ENCODE data around the gene AIRE. TPM values are rescaled to one million over a fixed set of nuclear protein-coding genes. Genes with fewer than 3 reads are reported as not detected.

AIRE gene
- total and polyA plus RNA-seq, 4 donors = 0.10 to 1.1 (median 0.56) TPM

GRCh38 chr21:44344541-44345183, 59.0 kb downstream of the AIRE start:
- H3K27ac ChIP-seq (ENCODE audit: low read depth, low read length) = no peak overlapping the region
- H3K9me3 ChIP-seq (ENCODE audit: control insufficient read depth, insufficient read depth, low read length) = no peaks in the 10 kb centered on the region
- whole genome bisulfite sequencing (ENCODE audit: insufficient coverage) = 86% methylated on average over 16 of the region's 17 CpGs
- no peak overlapping the region for H3K4me3 ChIP-seq (ENCODE audit: low read depth, low read length)
- no peak for DNase-seq (ENCODE audit: low read depth in 4 of 6, low spot score in 6 of 6)
- H3K4me1 ChIP-seq (ENCODE audit: control insufficient read depth, insufficient read depth, low read length) = peaks cover 6% of the 10 kb centered on the region
- H3K27me3 ChIP-seq (ENCODE audit: control insufficient read depth, insufficient read depth, low read length) = peaks cover 7% of the 10 kb centered on the region
- no peaks in the 10 kb centered on the region for H3K36me3 ChIP-seq (ENCODE audit: control insufficient read depth, insufficient read depth, low read length)

DNA sequence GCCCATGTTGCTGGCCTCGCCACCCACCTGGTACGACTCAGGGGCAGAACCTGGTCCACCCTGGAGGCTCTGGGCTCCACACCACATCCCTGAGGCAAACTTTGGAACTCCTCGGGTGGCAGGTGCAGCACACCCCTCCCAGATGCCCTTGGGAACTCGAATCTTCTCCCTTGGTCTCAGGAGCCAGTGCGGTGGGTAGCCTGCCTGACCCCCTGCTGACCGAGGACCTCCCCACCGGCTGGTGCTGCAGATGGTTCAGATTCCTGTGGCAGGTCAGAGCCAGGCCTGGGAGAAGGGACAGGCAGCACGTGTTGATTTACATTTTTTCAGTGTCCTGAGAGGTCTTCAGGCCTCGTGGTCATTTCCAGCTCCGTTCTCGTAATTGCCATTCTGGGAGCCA, 59.8 kb downstream of the AIRE start:
- Histone ChIP-seq H3K27ac (ENCODE audit: low read depth, low read length) (no peak overlapping the region), H3K9me3 (ENCODE audit: control insufficient read depth, insufficient read depth, low read length) (no peaks in the 10 kb centered on the region), H3K4me3 (ENCODE audit: low read depth, low read length) (no peak overlapping the region), H3K27me3 (ENCODE audit: control insufficient read depth, insufficient read depth, low read length) (peaks cover 9% of the 10 kb centered on the region), H3K4me1 (ENCODE audit: control insufficient read depth, insufficient read depth, low read length) (peaks cover 4% of the 10 kb centered on the region), H3K36me3 (ENCODE audit: control insufficient read depth, insufficient read depth, low read length) (no peaks in the 10 kb centered on the region)
- DNase-seq (ENCODE audit: low read depth in 4 of 6, low spot score in 6 of 6) = no peak
- 61% methylated on average over 11 of the region's 11 CpGs for WGBS (ENCODE audit: insufficient coverage)

DNA sequence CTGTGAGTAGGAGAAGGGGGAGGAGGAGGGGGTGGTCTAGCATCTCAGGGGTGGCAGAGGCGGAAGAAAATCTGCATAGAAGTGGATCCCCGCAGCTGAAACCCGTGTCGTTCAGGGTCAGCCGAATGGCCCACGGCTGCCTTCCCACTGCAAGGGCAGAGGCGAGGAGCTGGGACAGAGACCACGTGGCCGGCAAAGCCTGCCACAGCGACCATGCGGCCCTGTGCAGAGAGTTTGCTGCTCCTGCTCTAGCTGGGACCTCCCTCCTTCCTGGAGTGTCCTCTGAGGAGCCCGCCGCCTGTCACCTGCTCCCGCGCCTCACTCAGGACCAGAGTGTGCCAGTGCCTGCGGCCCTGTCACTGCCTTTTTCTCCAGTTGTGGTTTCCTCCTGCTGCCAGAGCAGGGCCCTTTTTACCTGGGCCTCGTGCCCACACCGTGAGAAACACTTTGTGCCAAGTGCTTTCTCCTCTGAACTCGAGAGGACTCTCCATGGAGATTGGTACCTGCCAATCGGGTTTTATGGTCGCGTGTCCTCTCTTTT, 62.3 kb downstream of the AIRE start:
- H3K36me3 ChIP-seq (ENCODE audit: control insufficient read depth, insufficient read depth, low read length) = peaks cover 5% of the 10 kb centered on the region
- H3K4me3 ChIP-seq (ENCODE audit: low read depth, low read length) = no peak overlapping the region
- H3K9me3 ChIP-seq (ENCODE audit: control insufficient read depth, insufficient read depth, low read length) = no peaks in the 10 kb centered on the region
- H3K27me3 ChIP-seq (ENCODE audit: control insufficient read depth, insufficient read depth, low read length) = peaks cover 27% of the 10 kb centered on the region
- WGBS (ENCODE audit: insufficient coverage) = 59% methylated on average over 22 of the region's 22 CpGs
- H3K4me1 ChIP-seq (ENCODE audit: control insufficient read depth, insufficient read depth, low read length) = peaks cover 17% of the 10 kb centered on the region
- DNase-seq (ENCODE audit: low read depth in 4 of 6, low spot score in 6 of 6) = no peak
- no peak overlapping the region for H3K27ac ChIP-seq (ENCODE audit: low read depth, low read length)

Small RNA genes lying within 50 kb of the gene (small RNA-seq; reads per million reads assigned to genes)
- not detected for gene AP001059.3 (ENCODE audit: low replicate concordance)

Other genes with a start within 250 kb of the AIRE start
- gene PWP2, start 178.5 kb upstream of the AIRE start, total RNA-seq = 10 to 100 TPM in 1 of 2 donors, 1 to 10 TPM in 1; 4.2 to 15.2 TPM
- gene PWP2, start 178.5 kb upstream of the AIRE start, polyA plus RNA-seq (ENCODE audit: insufficient read length in 2 of 2) = 1 to 10 TPM; 5.0 to 5.7 TPM
- 10 to 100 TPM; 14.1 to 30.7 TPM for gene GATD3, start 152.2 kb upstream of the AIRE start, total RNA-seq
- gene GATD3, start 152.2 kb upstream of the AIRE start, polyA plus RNA-seq (ENCODE audit: insufficient read length in 2 of 2) = 10 to 100 TPM; 31.2 to 46.4 TPM
- 1 to 10 TPM in 1 of 2 donors, under 1 TPM in 1; 0.59 to 1.5 TPM for gene ICOSLG, start 44.9 kb upstream of the AIRE start, total RNA-seq
- 1 to 10 TPM; 3.2 to 3.8 TPM for gene ICOSLG, start 44.9 kb upstream of the AIRE start, polyA plus RNA-seq (ENCODE audit: insufficient read length in 2 of 2)
- gene DNMT3L, start 24.0 kb upstream of the AIRE start, total RNA-seq = not detected
- not detected for gene DNMT3L, start 24.0 kb upstream of the AIRE start, polyA plus RNA-seq (ENCODE audit: insufficient read length in 2 of 2)
- 100 to 1,000 TPM; 107 to 152 TPM for gene PFKL, start 14.2 kb downstream of the AIRE start, total RNA-seq
- gene PFKL, start 14.2 kb downstream of the AIRE start, polyA plus RNA-seq (ENCODE audit: insufficient read length in 2 of 2) = 100 to 1,000 TPM; 150 to 172 TPM
- 10 to 100 TPM; 11.9 to 28.3 TPM for gene CFAP410, start 53.5 kb downstream of the AIRE start, total RNA-seq
- gene CFAP410, start 53.5 kb downstream of the AIRE start, polyA plus RNA-seq (ENCODE audit: insufficient read length in 2 of 2) = 10 to 100 TPM; 45.0 to 46.4 TPM
- 10 to 100 TPM in 1 of 2 donors, 1 to 10 TPM in 1; 4.0 to 11.1 TPM for gene TRPM2, start 67.7 kb downstream of the AIRE start, total RNA-seq
- 10 to 100 TPM; 17.8 to 21.4 TPM for gene TRPM2, start 67.7 kb downstream of the AIRE start, polyA plus RNA-seq (ENCODE audit: insufficient read length in 2 of 2)
- 1 to 10 TPM; 1.4 to 2.4 TPM for gene LRRC3, start 169.6 kb downstream of the AIRE start, total RNA-seq
- gene LRRC3, start 169.6 kb downstream of the AIRE start, polyA plus RNA-seq (ENCODE audit: insufficient read length in 2 of 2) = 1 to 10 TPM; 4.4 to 6.5 TPM

All from spinal cord (tissue), 10 donors.